ENCODE measurements around the gene PHLDB1.

PHLDB1 gene

GRCh38 chr11:118623269-118623655 lies 15.8 kb downstream of the PHLDB1 start:
- DNase-seq, result peak; percentile 27

DNA sequence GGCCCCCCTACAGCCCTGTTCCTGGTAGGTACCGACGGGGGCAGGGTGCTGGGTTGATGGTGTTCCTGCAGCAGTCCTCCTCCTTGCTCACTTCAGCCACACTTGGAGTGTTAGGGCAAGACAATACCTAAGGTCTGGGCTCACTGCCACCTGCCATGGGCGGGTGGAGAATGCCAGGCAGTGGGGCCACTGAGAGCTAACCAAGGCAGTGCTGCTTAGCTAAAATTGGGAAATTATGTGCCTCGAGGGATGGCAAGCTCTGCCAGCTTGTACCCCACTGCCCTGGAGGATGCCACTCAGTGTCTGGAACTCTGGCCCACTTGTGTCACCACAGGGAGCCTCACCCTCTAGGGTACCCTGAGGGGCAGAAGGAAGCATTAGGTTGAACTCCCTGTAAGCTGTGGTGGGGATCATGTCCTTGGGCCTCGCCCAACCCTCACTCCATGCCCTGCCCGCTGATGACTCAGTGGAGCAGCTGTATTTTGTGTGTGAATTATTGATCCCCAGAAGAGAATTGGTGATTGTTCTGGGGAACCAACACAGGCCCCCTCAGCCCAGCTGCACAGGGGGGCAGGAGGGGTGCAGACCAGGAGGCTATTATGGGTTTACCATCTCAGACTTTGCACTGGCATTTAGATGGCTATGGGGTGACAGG lies 17.7 kb downstream of the PHLDB1 start:
- DNase-seq, result no peak

DNA sequence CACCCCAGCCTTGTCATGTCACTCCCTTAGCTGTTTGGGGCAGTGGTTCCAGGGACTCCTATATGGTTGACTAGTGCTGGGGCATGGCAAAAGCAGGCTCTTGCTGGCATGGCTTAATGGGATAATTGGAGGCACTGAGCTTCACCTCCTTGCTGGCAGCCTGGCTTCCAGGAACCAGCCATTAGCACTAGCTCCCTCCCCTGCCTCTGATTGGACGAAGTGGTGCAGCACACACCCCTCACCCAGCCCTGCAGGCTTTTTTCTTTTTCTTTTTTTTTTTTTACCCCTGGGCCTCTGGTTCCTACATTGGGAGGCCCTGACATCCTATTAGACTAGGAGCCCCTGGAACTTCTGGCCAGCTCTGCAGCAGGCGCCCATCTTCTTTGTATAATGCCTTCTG lies 18.6 kb downstream of the PHLDB1 start:
- no peak for DNase-seq

- no peak for DNase-seq
Measured at GRCh38 chr11:118627566-118627965, 20.2 kb downstream of the PHLDB1 start.

DNA sequence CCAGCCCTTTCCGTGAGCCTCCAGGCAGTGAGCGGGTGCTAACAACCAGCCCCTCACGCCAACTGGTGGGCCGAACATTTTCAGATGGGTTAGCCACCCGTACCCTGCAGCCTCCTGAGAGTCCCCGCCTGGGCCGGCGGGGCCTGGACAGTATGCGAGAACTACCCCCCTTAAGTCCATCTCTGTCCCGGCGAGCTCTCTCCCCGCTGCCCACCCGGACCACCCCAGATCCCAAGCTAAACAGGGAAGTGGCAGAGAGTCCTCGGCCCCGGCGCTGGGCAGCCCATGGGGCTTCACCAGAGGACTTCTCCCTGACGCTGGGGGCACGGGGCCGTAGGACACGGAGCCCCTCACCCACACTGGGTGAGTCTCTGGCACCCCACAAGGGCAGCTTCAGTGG lies 20.6 kb downstream of the PHLDB1 start:
- DNase-seq, result no peak

GRCh38 chr11:118628432-118628831 lies 21.0 kb downstream of the PHLDB1 start:
- DNase-seq, result no peak

DNA sequence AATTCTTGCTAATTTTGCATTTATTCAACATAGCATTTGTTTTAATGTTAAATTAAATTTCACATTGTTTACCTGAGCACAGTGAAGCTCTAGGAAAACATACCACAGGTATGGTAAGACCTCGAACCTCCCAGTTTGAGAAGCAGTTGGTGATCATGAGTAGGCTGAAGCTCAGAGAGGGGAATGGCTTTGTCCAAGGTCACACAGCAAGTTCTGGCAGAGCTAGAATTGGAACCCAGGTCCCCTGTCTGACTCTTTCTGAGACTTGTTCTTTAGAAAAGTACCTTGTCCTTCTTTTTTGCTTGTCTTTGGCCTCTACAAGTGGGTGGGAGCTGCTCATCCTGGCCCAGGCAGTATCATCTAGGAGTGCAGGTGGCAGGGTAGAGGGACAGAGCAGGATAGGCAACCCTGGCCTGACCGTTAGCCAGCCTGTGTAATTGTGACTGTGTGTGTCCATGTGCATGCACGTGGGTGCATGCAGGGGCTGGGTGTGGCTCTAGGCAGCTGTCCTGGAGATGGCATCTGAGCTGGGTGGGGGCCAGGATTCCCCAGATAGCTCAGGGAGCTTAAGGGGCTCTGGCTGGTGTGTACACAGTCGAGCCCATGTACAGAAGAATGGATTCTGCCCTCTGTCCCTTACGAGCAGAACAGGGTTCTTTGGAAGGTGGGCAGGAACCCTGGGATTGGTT lies 21.6 kb downstream of the PHLDB1 start:
- DNase-seq, result no peak

DNA sequence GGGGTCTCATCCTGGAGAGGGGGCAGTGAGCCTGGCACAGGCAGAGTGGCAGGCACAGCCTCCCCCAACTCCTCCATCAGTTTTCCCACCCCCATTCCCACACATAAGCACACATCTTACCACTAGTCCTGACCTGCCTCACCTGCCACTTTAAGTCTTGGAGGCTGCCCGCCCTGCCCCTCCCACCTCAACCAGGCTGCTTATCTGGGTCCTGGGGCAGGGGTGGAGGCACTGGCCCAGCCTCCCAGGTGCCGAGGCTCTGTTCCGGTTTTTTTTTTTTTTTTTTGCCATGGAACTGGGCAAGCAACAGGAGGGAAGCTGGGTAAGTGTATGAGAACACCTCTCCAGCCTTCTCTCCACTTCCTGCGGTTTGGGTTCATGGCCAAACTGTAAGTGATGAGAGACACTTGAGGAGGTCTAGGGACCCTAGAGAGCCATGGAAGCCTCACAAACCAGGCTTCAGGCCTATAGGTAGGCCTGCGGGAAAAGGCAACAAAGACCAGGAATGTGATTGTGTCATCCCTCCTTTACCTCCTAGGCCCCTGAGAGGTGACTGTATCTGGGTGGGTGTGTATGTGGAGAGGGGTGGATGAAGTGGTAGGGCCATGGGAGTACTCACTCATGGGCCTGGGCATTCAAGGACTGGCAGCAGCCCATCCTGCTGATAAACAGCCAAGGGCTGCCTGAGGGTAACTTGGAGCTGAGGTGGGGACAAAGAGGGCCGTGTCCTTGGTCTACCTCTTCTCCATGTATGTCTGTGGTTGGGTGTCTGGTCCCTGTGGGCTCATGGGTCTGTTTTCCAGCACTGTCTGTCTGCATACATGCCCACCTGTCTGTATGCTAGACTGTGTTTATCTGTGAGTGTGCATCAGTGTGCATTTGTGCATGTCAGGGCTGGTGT lies 22.6 kb downstream of the PHLDB1 start:
- no peak for DNase-seq

GRCh38 chr11:118631142-118631909 lies 23.9 kb downstream of the PHLDB1 start:
- no peak for DNase-seq

- no peak for DNase-seq
Measured at GRCh38 chr11:118632577-118633318, 25.3 kb downstream of the PHLDB1 start.

GRCh38 chr11:118633319-118633690 lies 25.9 kb downstream of the PHLDB1 start:
- no peak for DNase-seq

- DNase-seq, result no peak
Measured at GRCh38 chr11:118633979-118634378, 26.6 kb downstream of the PHLDB1 start.

- peak; percentile 26 for DNase-seq
Measured at GRCh38 chr11:118634431-118635236, 27.2 kb downstream of the PHLDB1 start.

DNA sequence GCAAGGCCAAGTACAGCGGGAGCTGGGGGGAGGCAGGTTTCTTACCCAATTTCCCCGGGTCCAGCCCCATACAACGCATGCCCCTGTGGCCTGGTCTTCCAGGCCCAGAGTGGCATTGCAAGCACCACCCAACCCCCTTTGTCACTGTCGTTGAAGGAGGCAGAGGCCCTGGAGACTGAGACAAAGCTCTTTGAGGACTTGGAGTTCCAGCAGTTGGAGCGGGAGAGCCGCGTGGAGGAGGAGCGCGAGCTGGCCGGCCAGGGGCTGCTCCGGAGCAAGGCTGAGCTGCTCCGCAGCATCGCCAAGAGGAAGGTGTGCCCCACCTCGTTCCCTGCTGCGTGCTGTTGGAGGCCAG lies 27.8 kb downstream of the PHLDB1 start:
- no peak for DNase-seq

GRCh38 chr11:118635642-118636041 lies 28.2 kb downstream of the PHLDB1 start:
- no peak for DNase-seq

- no peak for DNase-seq
Measured at GRCh38 chr11:118636569-118637290, 29.3 kb downstream of the PHLDB1 start.

DNA sequence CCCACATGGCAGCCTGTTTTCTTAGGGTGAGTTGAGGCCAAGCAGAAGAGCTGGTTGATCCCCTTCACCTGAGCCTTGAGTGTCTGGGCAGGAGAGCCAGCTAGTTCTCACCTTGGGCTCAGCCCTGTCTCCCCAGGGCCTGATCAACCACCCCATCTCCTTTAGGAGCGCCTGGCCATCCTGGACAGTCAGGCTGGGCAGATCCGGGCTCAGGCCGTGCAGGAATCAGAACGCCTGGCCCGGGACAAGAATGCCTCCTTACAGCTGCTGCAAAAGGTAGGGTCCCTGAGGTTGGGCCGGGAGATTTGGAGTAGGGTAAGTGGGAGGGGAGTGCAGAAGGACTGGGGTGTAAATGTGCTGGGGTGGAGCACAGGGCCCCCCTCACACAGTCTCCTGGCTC lies 31.3 kb downstream of the PHLDB1 start:
- DNase-seq, result no peak

DNA sequence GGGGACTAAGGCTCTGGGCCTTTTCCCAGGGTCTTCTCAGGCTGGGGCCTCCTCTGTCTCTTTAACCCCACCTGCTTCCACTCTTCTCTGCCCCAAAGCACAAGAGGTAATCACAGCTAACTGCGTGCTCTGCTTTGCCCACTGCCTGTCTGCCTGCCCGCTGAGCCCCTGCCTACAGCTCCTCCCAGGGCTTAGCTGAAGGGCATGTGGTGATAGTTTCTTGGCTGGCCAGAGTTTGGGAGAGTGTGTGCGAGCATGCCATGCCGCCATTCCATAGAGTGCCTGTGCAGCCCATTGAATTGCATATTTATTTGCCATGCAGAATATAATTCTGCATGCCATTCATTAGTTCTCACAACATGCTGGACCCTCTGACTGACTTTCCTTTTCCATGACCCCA lies 32.5 kb downstream of the PHLDB1 start:
- DNase-seq, result no peak

DNA sequence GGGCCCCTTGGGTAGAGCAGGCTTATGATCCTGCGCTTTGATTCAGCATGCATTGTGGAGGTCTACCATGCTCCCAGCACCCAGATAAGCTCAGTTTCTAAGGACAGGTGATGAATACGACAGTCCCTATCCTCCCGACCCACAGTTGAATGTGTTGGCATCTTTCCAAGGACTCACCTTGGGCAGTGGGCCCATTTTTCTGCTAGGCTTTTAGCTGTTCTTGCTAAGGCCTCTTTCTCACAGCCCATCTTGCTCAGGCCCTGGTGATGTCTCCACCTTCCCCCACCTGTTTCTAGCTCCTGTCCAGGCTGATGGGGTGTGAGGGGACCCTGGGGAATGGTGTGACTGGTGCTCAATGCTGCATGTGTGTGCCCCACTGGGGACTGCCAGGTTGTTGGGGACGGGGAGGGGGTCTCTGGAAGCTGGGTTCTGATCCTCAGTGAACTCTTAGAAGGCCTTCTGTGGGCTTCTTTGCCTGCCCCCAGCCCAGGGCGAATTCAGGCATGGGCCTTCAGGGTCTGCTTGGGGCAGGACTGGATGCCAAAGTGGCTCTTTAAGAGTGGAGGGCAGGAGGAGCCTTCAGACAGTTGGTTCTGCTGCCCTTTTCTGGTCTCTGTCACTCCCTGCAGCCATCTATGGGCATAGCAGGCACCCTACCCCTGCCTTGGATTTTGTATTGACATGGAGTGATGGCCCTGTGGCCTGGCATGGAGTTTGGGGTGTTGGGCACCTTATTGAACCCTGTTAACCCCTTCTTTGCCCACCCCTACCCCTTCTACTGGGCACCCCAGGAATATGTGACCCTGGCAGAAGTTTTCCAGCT lies 33.1 kb downstream of the PHLDB1 start:
- no peak for DNase-seq
